SK-N-SH treated with all-trans-retinoic acid at 6 μM for 48 hours (cell line): ENCODE measurements around the gene KCNB1.

Source experiments
- ATAC-seq: fragments of 200-7000 bp; cut with Tn5 transposase; 3 replicates; pipeline ENCODE4 v1.9.1; 2020; ENCODE audit warnings: mild to moderate bottlenecking, moderate library complexity
- ARNTL ChIP-seq: fragments of 450-650 bp; formaldehyde crosslinking; IDR thresholded peaks from 2 replicates; pipeline ENCODE4 v1.5.0; 2020; ENCODE audit warnings: low read depth, mild to moderate bottlenecking, moderate library complexity, borderline replicate concordance
- BACH2 ChIP-seq: fragments of 250-450 bp; sonication (Bioruptor Pico); IDR thresholded peaks from 2 replicates; pipeline ENCODE4 v1.9.0; 2021; ENCODE audit warnings: mild to moderate bottlenecking, borderline replicate concordance
- CREB5 ChIP-seq: fragments of 250-450 bp; sonication (Bioruptor Pico); IDR thresholded peaks from 2 replicates; pipeline ENCODE4 v1.5.1; 2020; ENCODE audit warnings: low read depth, mild to moderate bottlenecking, moderate library complexity
- CSDC2 ChIP-seq: fragments of 250-450 bp; sonication (Bioruptor Pico); IDR thresholded peaks from 2 replicates; pipeline ENCODE4 v1.5.0; 2020; ENCODE audit warnings: mild to moderate bottlenecking, moderate library complexity
- CSRNP3 ChIP-seq: fragments of 250-450 bp; sonication (Bioruptor Pico); IDR thresholded peaks from 2 replicates; pipeline ENCODE4 v1.5.1; 2021; ENCODE audit warnings: mild to moderate bottlenecking, moderate library complexity
- ESRRG ChIP-seq: fragments of 250-450 bp; sonication (Bioruptor Pico); IDR thresholded peaks from 2 replicates; pipeline ENCODE4 v1.6.1; 2021; ENCODE audit warnings: mild to moderate bottlenecking
- GLIS3 ChIP-seq: fragments of 250-450 bp; sonication (Bioruptor Pico); IDR thresholded peaks from 2 replicates; pipeline ENCODE4 v1.5.0; 2020; ENCODE audit warnings: mild to moderate bottlenecking, moderate library complexity
- ISL1 ChIP-seq: fragments of 250-450 bp; sonication (Bioruptor Pico); IDR thresholded peaks from 2 replicates; pipeline ENCODE4 v2.1.2; 2022; ENCODE audit warnings: mild to moderate bottlenecking, moderate library complexity
- OSR1 ChIP-seq: fragments of 250-450 bp; sonication (Bioruptor Pico); IDR thresholded peaks from 2 replicates; pipeline ENCODE4 v1.8.0; 2022; ENCODE audit warnings: moderate library complexity, mild to moderate bottlenecking, inconsistent platforms
- PATZ1 ChIP-seq: fragments of 250-450 bp; sonication (Bioruptor Pico); IDR thresholded peaks from 2 replicates; pipeline ENCODE4 v1.8.0; 2020; ENCODE audit warnings: mild to moderate bottlenecking, moderate library complexity, borderline replicate concordance
- POU6F1 ChIP-seq: fragments of 250-450 bp; sonication (Bioruptor Pico); IDR thresholded peaks from 2 replicates; pipeline ENCODE4 v1.8.0; 2021; ENCODE audit warnings: low read depth, mild to moderate bottlenecking, moderate library complexity, borderline replicate concordance
- PPARA ChIP-seq: fragments of 250-450 bp; sonication (Bioruptor Pico); IDR thresholded peaks from 2 replicates; pipeline ENCODE4 v1.5.0; 2020; ENCODE audit warnings: mild to moderate bottlenecking, borderline replicate concordance
- RARB ChIP-seq: fragments of 250-450 bp; sonication (Bioruptor Pico); IDR thresholded peaks from 2 replicates; pipeline ENCODE4 v1.8.0; 2021; ENCODE audit warnings: mild to moderate bottlenecking, moderate library complexity
- TCF4 ChIP-seq: fragments of 250-450 bp; sonication (Bioruptor Pico); IDR thresholded peaks from 2 replicates; pipeline ENCODE4 v1.8.0; 2021; ENCODE audit warnings: mild to moderate bottlenecking, moderate library complexity, borderline replicate concordance
- TOX ChIP-seq: fragments of 250-450 bp; sonication (Bioruptor Pico); IDR thresholded peaks from 2 replicates; pipeline ENCODE4 v1.8.0; 2021; ENCODE audit warnings: mild to moderate bottlenecking, moderate library complexity, borderline replicate concordance
- TSHZ2 ChIP-seq: fragments of 250-450 bp; sonication (Bioruptor Pico); IDR thresholded peaks from 2 replicates; pipeline ENCODE4 v1.5.0; 2020; ENCODE audit warnings: mild to moderate bottlenecking, moderate library complexity
- ZC3H10 ChIP-seq: fragments of 250-450 bp; sonication (Bioruptor Pico); IDR thresholded peaks from 2 replicates; pipeline ENCODE4 v1.5.1; 2021; ENCODE audit warnings: mild to moderate bottlenecking, moderate library complexity
- ZFP3 ChIP-seq: fragments of 250-450 bp; sonication (Bioruptor Pico); IDR thresholded peaks from 2 replicates; pipeline ENCODE4 v1.5.0; 2020; ENCODE audit warnings: mild to moderate bottlenecking, moderate library complexity
- ZFP30 ChIP-seq: fragments of 450-650 bp; formaldehyde crosslinking; IDR thresholded peaks from 2 replicates; pipeline ENCODE4 v1.5.0; 2022; ENCODE audit warnings: mild to moderate bottlenecking, moderate library complexity
- ZNF565 ChIP-seq: fragments of 450-650 bp; formaldehyde crosslinking; conservative IDR thresholded peaks from 2 replicates; pipeline ENCODE4 v1.5.0; 2020; ENCODE audit warnings: low read depth, mild to moderate bottlenecking, moderate library complexity
- ZNF70 ChIP-seq: fragments of 450-650 bp; formaldehyde crosslinking; IDR thresholded peaks from 2 replicates; pipeline ENCODE4 v1.5.0; 2020; ENCODE audit warnings: mild to moderate bottlenecking, moderate library complexity
- ZNF8 ChIP-seq: fragments of 450-650 bp; formaldehyde crosslinking; IDR thresholded peaks from 2 replicates; pipeline ENCODE4 v1.5.0; 2020; ENCODE audit warnings: mild to moderate bottlenecking, moderate library complexity

Gene KCNB1

GRCh38 chr20:49392745-49393144 lies 89.7 kb downstream of the KCNB1 start:
- TF ChIP-seq ZNF565 (CRISPR knock-in tag) (no peak), ZC3H10 (no peak), CREB5 (CRISPR knock-in tag) (no peak), OSR1 (CRISPR knock-in tag) (no peak), CSDC2 (CRISPR knock-in tag) (no peak), ZNF8 (no peak), PATZ1 (CRISPR knock-in tag) (no peak), PPARA (no peak), GLIS3 (no peak), CSRNP3 (CRISPR knock-in tag) (no peak), TOX (CRISPR knock-in tag) (no peak), ARNTL (CRISPR knock-in tag) (no peak), RARB (no peak), BACH2 (CRISPR knock-in tag) (no peak), ZFP30 (CRISPR knock-in tag) (no peak), TSHZ2 (CRISPR knock-in tag) (no peak), ZNF70 (CRISPR knock-in tag) (no peak), POU6F1 (CRISPR knock-in tag) (no peak), ISL1 (CRISPR knock-in tag) (no peak)
- ATAC-seq: no peak

- ATAC-seq: no peak
- no peak for TF ChIP-seq ZFP30 (CRISPR knock-in tag)
- no peak for TF ChIP-seq BACH2 (CRISPR knock-in tag)
- TF ChIP-seq ZFP3 (CRISPR knock-in tag): no peak
- no peak for TF ChIP-seq POU6F1 (CRISPR knock-in tag)
- no peak for TF ChIP-seq TOX (CRISPR knock-in tag)
- no peak for TF ChIP-seq ESRRG (CRISPR knock-in tag)
- TF ChIP-seq ISL1 (CRISPR knock-in tag): no peak
- TF ChIP-seq ZNF565 (CRISPR knock-in tag): no peak
- TF ChIP-seq TCF4 (CRISPR knock-in tag): no peak
- TF ChIP-seq TSHZ2 (CRISPR knock-in tag): no peak
- TF ChIP-seq CSRNP3 (CRISPR knock-in tag): no peak
- TF ChIP-seq RARB: no peak
- no peak for TF ChIP-seq ZC3H10
- no peak for TF ChIP-seq PPARA
- TF ChIP-seq CSDC2 (CRISPR knock-in tag): no peak
- TF ChIP-seq ZNF70 (CRISPR knock-in tag): no peak
Measured at GRCh38 chr20:49391404-49392245, 90.8 kb downstream of the KCNB1 start.
